Spinal cord (tissue), 10 donors: ENCODE data around the gene ASTN2. TPM values are rescaled to one million over a fixed set of nuclear protein-coding genes. Genes with fewer than 3 reads are reported as not detected.

Experiments used
- DNase-seq, 6 donors: peaks; one replicate each; pipeline versions ENCODE4 v3.0.0 to v3.0.0-alpha.2; 2013 to 2015; ENCODE audit warnings: low spot score in 6 of 6, low read depth in 4 of 6
- H3K27ac ChIP-seq: one replicate; pipeline ENCODE4 v1.5.1; 2013; ENCODE audit warnings: low read depth, low read length, control low read depth
- H3K27me3 ChIP-seq: one replicate; pipeline ENCODE4 v1.6.1; 2013; ENCODE audit warnings: low read length; ENCODE audit not compliant: control insufficient read depth, insufficient read depth
- H3K36me3 ChIP-seq: one replicate; pipeline ENCODE4 v1.6.1; 2013; ENCODE audit warnings: low read length; ENCODE audit not compliant: control insufficient read depth, insufficient read depth
- H3K4me1 ChIP-seq: one replicate; pipeline ENCODE4 v1.6.1; 2013; ENCODE audit warnings: low read length; ENCODE audit not compliant: control insufficient read depth, insufficient read depth
- H3K4me3 ChIP-seq: one replicate; pipeline ENCODE4 v1.5.1; 2013; ENCODE audit warnings: low read depth, low read length, control low read depth
- H3K9me3 ChIP-seq: one replicate; pipeline ENCODE4 v1.6.1; 2013; ENCODE audit warnings: low read length; ENCODE audit not compliant: control insufficient read depth, insufficient read depth
- WGBS: methylation state at CpG from one replicate; pipeline ENCODE4 v1.1.5; 2013; ENCODE audit warnings: missing lambda C conversion rate; ENCODE audit not compliant: insufficient coverage; 5-methylcytosine and 5-hydroxymethylcytosine counted together
- polyA plus RNA-seq, 2 donors: library from polyadenylated mRNA; unstranded; fragments of 120-200 nt; gene quantifications; one replicate each; pipeline ENCODE4 v1.2.1, GENCODE V29; 2013; ENCODE audit not compliant: insufficient read length in 2 of 2
- total RNA-seq, 2 donors: library from RNA; depleted of rRNA in 1 of 2; stranded (reverse); fragments of 120-200 nt in 1 of 2; fragments of >200 nt in 1 of 2; gene quantifications; one replicate each; pipeline versions ENCODE4 v1.2.3 to v1.2.4, GENCODE V29; 2013 to 2014
- donor health status: healthy.

Gene ASTN2
- total and polyA plus RNA-seq, 4 donors: 35.8 to 48.8 (median 41.4) TPM

- Histone ChIP-seq H3K27me3 (peaks cover 6% of the 10 kb centered on the region), H3K27ac (no peak overlapping the region), H3K36me3 (no peaks in the 10 kb centered on the region), H3K9me3 (no peaks in the 10 kb centered on the region), H3K4me1 (peaks cover 18% of the 10 kb centered on the region), H3K4me3 (no peak overlapping the region)
- DNase-seq: peak in 2 of 6 donors; percentile 20 to 70
- no CpG with 5 or more reads among the region's 2 CpGs for WGBS
These were observed 7.3 kb downstream of the ASTN2 start for GRCh38 chr9:117407436-117408022.

DNA sequence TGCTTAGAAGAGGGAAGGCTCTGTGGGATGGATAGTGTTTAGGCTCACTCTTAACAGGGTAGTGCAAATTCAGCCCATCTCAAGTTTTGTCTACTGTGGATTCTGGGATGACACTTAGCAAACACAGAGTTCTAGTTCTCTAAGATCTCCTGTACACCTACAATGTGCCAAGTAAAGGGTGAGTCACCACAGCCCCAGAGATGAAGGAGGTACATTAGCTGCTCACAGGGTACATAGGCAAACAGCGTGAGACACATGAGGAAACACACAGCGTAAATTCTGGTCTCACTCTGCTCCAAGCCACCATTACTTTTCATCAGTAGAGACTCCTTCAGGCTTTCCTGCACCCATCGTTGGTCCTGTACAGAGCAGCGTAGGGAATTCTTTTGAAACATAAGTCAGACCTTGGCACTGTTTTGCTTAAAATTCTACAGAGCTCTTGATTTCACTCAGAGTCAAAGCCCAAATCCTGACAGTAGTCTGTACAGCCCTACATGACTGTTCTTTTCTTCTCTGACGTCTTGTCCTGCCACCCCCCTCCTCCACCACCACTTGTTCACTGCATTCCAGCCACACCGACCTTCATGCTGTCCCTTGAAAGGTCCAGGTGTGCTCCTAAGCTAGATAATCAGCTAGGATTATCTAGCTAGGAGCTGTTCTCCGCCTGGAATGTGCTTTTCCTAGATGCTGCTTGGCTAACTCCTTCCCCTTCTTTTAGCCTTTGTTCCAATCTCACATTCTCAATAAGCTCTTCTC lies 8.7 kb downstream of the ASTN2 start:
- WGBS: 72% methylated on average over 7 of the region's 7 CpGs
- Histone ChIP-seq H3K4me3 (no peak overlapping the region), H3K27ac (no peak overlapping the region), H3K9me3 (no peaks in the 10 kb centered on the region), H3K4me1 (peaks cover 12% of the 10 kb centered on the region), H3K36me3 (no peaks in the 10 kb centered on the region), H3K27me3 (no peaks in the 10 kb centered on the region)
- DNase-seq: no peak

GRCh38 chr9:117403848-117404247 lies 11.0 kb downstream of the ASTN2 start:
- Histone ChIP-seq H3K4me3 (no peak overlapping the region), H3K27me3 (no peaks in the 10 kb centered on the region), H3K9me3 (no peaks in the 10 kb centered on the region), H3K4me1 (peaks cover 12% of the 10 kb centered on the region), H3K36me3 (peaks cover under 1% of the 10 kb centered on the region), H3K27ac (no peak overlapping the region)
- peak in 1 of 6 donors; percentile 66 for DNase-seq
- no CpG with 5 or more reads among the region's 2 CpGs for WGBS

DNA sequence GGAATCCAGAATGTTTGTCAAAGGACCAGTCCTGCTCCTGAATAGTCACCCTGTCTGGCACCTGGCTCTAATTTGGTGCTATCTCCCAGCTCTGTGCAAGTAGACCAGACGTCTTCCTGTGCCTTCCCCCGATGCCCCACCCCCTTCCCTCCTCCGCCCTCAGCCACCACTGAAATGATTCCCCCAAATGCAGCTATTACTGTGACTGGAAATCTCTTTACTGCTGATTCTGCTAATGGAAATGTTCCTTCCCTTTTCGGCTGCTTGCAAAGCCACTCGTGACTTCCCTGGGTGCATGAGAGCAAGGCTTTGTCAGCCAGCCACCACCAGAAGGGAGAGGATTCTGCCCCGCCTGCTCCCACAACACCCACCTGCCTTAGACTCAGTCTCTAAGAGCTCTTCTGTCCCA lies 11.4 kb downstream of the ASTN2 start:
- no peaks in the 10 kb centered on the region for H3K27me3 ChIP-seq
- no peaks in the 10 kb centered on the region for H3K9me3 ChIP-seq
- H3K4me3 ChIP-seq: no peak overlapping the region
- peak in 2 of 6 donors; percentile 38 to 68 for DNase-seq
- peaks cover 12% of the 10 kb centered on the region for H3K4me1 ChIP-seq
- no peak overlapping the region for H3K27ac ChIP-seq
- H3K36me3 ChIP-seq: peaks cover 2% of the 10 kb centered on the region
- 37% methylated on average over 5 of the region's 6 CpGs for WGBS

- Histone ChIP-seq H3K36me3 (peaks cover 2% of the 10 kb centered on the region), H3K4me3 (no peak overlapping the region), H3K9me3 (no peaks in the 10 kb centered on the region), H3K27ac (no peak overlapping the region), H3K4me1 (peaks cover 12% of the 10 kb centered on the region), H3K27me3 (no peaks in the 10 kb centered on the region)
- no peak for DNase-seq
- 20% methylated on average over 1 of the region's 2 CpGs for WGBS
These were observed 14.7 kb downstream of the ASTN2 start for GRCh38 chr9:117400171-117400570.

DNA sequence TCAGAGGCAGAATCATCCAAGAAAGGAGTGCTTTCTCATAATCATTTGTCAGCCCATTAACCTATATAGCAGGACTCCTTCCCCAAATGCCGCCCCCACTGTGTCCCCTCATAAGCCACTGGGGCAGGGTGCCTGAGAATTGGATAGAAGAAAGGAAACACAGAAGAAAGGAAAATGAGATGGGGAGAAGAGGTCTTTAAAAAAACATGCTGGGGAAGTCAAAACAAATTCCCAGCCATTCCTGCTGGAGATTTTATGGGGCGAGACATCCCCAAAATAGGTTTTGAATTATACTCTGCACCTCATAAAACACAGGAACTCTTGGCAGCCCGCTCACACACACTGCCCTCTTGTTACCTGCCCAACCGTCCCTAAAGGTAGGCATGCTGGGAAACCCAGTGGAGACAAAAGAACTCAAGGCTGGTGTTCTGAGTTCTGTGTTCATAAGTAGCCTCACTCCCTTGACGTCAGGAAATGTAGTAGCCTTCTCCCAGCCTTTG lies 19.7 kb downstream of the ASTN2 start:
- Histone ChIP-seq H3K4me1 (no peaks in the 10 kb centered on the region), H3K27me3 (no peaks in the 10 kb centered on the region), H3K36me3 (peaks cover 2% of the 10 kb centered on the region), H3K9me3 (no peaks in the 10 kb centered on the region), H3K4me3 (no peak overlapping the region), H3K27ac (no peak overlapping the region)
- no peak for DNase-seq
- 80% methylated on average over 1 of the region's 5 CpGs for WGBS

- DNase-seq: no peak
- Histone ChIP-seq H3K9me3 (no peaks in the 10 kb centered on the region), H3K36me3 (peaks cover 2% of the 10 kb centered on the region), H3K4me1 (no peaks in the 10 kb centered on the region), H3K4me3 (no peak overlapping the region), H3K27ac (no peak overlapping the region), H3K27me3 (no peaks in the 10 kb centered on the region)
- 91% methylated on average over 3 of the region's 4 CpGs for WGBS
These were observed 20.2 kb downstream of the ASTN2 start for GRCh38 chr9:117394655-117395054.

DNA sequence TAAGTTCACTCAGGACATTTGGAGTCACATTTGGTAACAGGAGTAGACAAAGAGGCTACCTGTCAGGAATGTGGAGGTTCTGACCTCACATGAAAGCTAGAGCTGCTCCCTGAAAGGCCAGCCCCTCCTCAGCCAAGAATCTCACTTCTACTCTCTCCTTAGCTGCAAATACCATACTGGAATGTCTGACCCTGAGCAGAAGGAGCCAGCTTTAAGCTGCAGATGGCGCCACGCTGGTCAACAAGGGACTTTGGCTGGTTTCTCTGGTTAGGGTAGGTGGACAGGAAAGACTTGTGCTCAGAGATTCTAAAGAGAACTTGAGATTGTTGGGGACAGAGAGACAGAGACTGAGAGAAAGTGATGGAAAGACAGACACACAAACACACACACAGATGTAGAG lies 21.9 kb downstream of the ASTN2 start:
- no CpG with 5 or more reads among the region's 2 CpGs for WGBS
- H3K36me3 ChIP-seq: no peaks in the 10 kb centered on the region
- DNase-seq: no peak
- H3K4me3 ChIP-seq: no peak overlapping the region
- no peaks in the 10 kb centered on the region for H3K9me3 ChIP-seq
- no peaks in the 10 kb centered on the region for H3K4me1 ChIP-seq
- no peak overlapping the region for H3K27ac ChIP-seq
- no peaks in the 10 kb centered on the region for H3K27me3 ChIP-seq

DNA sequence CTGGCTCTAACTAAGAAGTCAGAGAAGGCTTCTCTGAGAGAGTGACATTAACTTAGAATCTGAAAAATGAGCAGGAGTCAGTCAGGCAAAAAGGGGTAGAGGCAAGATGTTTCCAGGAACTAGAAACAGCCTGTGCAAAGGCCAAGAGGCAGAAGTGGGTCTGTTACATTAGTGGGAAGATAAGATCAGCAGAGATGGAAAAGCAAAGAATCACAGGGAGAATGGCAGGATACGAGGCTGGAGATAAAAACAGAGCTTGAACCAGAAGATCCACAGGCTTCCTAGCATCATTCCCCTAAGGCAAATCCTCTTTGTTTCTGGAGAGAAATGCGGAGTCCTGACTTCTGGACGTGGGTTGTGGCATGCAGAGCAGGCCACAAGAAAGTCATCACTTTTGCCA lies 27.4 kb downstream of the ASTN2 start:
- Histone ChIP-seq H3K27me3 (no peaks in the 10 kb centered on the region), H3K4me1 (peaks cover 4% of the 10 kb centered on the region), H3K36me3 (no peaks in the 10 kb centered on the region), H3K27ac (no peak overlapping the region), H3K9me3 (no peaks in the 10 kb centered on the region), H3K4me3 (no peak overlapping the region)
- WGBS: no CpG with 5 or more reads among the region's 3 CpGs
- no peak for DNase-seq

GRCh38 chr9:117379341-117379740 lies 35.5 kb downstream of the ASTN2 start:
- WGBS: no CpG with 5 or more reads among the region's 2 CpGs
- Histone ChIP-seq H3K36me3 (no peaks in the 10 kb centered on the region), H3K4me3 (no peak overlapping the region), H3K4me1 (peaks cover 4% of the 10 kb centered on the region), H3K27me3 (no peaks in the 10 kb centered on the region), H3K27ac (no peak overlapping the region), H3K9me3 (no peaks in the 10 kb centered on the region)
- peak in 1 of 6 donors; percentile 53 for DNase-seq
